NCI-H2171 (cell line): ENCODE measurements around the gene OSBPL6.

Experiments used
- DNase-seq: peaks from one replicate; lab custom pipeline; 2025; lab: John Stamatoyannopoulos, UW

The OSBPL6 gene

GRCh38 chr2:178271629-178272333, 77.5 kb downstream of the OSBPL6 start:
- DNase-seq, result no peak

- no peak for DNase-seq
Observed at GRCh38 chr2:178273787-178274360, 79.6 kb downstream of the OSBPL6 start.

GRCh38 chr2:178275600-178275999, 81.3 kb downstream of the OSBPL6 start:
- DNase-seq, result no peak

- DNase-seq, result no peak
Observed at GRCh38 chr2:178277741-178278197, 83.5 kb downstream of the OSBPL6 start.

- DNase-seq, result no peak
Observed at GRCh38 chr2:178279142-178279541, 84.8 kb downstream of the OSBPL6 start.

GRCh38 chr2:178279636-178280035, 85.3 kb downstream of the OSBPL6 start:
- no peak for DNase-seq

GRCh38 chr2:178280244-178280852, 86.0 kb downstream of the OSBPL6 start:
- DNase-seq, result peak; percentile 16

- no peak for DNase-seq
Observed at GRCh38 chr2:178282075-178282815, 87.9 kb downstream of the OSBPL6 start.

- DNase-seq, result no peak
Observed at GRCh38 chr2:178283341-178283918, 89.1 kb downstream of the OSBPL6 start.

- no peak for DNase-seq
Observed at GRCh38 chr2:178284613-178285286, 90.4 kb downstream of the OSBPL6 start.

- DNase-seq, result no peak
Observed at GRCh38 chr2:178285287-178285615, 90.9 kb downstream of the OSBPL6 start.

GRCh38 chr2:178286636-178287035, 92.3 kb downstream of the OSBPL6 start:
- no peak for DNase-seq

GRCh38 chr2:178287652-178288344, 93.5 kb downstream of the OSBPL6 start:
- DNase-seq, result no peak

GRCh38 chr2:178291703-178292102, 97.4 kb downstream of the OSBPL6 start:
- no peak for DNase-seq

GRCh38 chr2:178292586-178292985, 98.3 kb downstream of the OSBPL6 start:
- DNase-seq, result no peak

- no peak for DNase-seq
Observed at GRCh38 chr2:178295115-178295514, 100.8 kb downstream of the OSBPL6 start.

- no peak for DNase-seq
Observed at GRCh38 chr2:178295906-178296305, 101.6 kb downstream of the OSBPL6 start.

GRCh38 chr2:178296394-178297090, 102.2 kb downstream of the OSBPL6 start:
- DNase-seq, result no peak

- DNase-seq, result no peak
Observed at GRCh38 chr2:178297091-178297411, 102.7 kb downstream of the OSBPL6 start.

GRCh38 chr2:178298785-178299212, 104.5 kb downstream of the OSBPL6 start:
- no peak for DNase-seq
